Smooth muscle cell of the coronary artery (primary cell): ENCODE results near the gene RIPOR3. TPM values are rescaled to one million over a fixed set of nuclear protein-coding genes. Genes with fewer than 3 reads are reported as not detected.

Source experiments
- total RNA-seq: library from RNA; depleted of rRNA; stranded (reverse); fragments of >200 nt; gene quantifications from 2 replicates; pipeline ENCODE4 v1.2.3, GENCODE V29; 2014; ENCODE audit warnings: low replicate concordance

Gene RIPOR3, protein sequence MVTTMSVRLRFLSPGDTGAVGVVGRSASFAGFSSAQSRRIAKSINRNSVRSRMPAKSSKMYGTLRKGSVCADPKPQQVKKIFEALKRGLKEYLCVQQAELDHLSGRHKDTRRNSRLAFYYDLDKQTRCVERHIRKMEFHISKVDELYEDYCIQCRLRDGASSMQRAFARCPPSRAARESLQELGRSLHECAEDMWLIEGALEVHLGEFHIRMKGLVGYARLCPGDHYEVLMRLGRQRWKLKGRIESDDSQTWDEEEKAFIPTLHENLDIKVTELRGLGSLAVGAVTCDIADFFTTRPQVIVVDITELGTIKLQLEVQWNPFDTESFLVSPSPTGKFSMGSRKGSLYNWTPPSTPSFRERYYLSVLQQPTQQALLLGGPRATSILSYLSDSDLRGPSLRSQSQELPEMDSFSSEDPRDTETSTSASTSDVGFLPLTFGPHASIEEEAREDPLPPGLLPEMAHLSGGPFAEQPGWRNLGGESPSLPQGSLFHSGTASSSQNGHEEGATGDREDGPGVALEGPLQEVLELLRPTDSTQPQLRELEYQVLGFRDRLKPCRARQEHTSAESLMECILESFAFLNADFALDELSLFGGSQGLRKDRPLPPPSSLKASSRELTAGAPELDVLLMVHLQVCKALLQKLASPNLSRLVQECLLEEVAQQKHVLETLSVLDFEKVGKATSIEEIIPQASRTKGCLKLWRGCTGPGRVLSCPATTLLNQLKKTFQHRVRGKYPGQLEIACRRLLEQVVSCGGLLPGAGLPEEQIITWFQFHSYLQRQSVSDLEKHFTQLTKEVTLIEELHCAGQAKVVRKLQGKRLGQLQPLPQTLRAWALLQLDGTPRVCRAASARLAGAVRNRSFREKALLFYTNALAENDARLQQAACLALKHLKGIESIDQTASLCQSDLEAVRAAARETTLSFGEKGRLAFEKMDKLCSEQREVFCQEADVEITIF
- 1.1 and 23.1 TPM in 2 replicates for total RNA-seq

DNA sequence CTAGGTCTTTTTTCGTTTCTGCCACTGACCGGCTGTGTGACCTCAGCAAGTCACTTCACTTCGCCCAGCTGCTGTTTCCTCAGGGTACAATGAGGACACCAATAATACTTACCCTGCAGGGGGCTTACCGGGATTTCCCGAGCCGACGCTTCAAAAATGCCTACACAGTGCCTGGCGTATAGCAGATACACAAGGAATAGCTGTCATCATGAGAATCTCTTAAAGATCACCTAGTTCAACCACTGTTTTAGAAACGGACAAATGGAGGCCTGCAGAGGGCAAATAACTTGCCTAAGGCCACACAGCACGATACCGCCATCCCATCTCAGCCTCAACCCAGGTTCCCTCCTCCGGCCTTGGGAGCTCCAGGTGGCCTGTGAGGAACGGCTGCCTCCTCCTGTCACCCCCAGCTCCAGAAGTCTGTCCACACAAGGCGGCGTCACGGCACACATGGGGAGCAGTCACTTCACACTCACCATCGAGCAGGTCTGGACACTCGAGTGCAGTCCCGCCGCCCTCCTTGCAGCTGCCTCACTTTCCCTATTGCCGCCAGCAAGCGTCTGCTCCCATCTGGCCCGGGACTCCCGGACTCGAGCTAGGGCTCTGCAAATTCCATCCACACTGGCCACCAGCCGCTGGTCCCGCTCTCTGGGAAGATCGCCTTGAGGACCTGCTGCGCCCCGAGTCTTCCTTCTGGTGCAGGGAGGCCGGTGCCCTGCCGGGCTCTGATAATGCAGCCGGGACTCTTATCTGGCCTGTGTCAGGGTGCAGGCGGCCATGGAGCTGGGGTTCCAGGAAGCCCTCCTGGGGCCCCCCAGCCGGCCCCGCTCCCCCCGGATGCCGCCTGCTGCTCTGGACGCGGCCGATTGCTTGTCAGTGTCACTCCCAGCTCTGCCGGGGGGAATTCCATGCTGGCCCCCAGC lies at the start of gene RIPOR3:
Gene RIPOR3 (minus strand): TSS at position 893 of the 923 bp plus-strand sequence. CDS start 414 bp downstream, at position 479.

DNA sequence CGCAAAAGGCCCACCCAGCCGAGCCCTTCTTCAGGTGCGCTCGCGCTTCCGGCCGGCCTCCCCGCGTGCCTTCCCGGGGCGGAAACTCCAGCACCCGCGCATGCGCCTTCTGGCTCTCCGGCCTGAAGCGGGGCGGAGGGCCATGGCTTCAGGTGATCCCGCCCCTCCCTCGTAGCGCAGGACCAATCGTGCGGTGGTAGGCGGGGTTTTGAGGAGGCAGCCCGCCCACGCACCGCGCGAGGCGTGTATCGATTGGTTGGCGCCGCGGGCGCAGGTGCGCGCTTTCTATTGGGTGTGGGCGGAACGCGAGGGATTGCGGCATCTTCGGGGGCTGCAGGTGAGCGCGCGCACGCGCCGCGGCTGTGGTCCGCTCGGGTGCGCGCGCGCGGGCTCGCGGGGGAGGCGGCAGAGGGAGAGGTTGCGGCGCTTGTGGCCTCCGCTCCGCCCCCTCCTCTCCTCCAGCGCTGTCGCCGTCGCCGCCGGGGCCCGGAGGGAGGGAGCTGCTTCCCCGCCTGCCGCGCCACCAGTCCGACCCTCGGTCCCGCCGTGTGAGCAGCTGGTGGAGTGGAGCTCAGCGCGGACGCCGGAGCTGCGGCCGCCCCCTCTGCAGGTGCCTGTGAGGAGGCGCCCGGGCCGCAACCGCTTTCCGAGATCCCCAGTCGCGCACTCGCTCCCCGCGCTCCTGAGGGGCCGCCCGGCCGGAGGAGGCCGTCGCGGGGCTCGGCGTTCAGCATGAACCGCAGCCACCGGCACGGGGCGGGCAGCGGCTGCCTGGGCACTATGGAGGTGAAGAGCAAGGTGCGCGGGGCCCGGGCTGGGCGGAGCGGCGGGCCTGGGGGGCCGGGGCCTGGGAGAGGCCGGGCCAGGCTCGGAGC lies 40.0 kb upstream of the RIPOR3 start, which contains the start of gene PARD6B:
Gene PARD6B (plus strand): TSS at position 526 of the 875 bp plus-strand sequence. CDS start 207 bp downstream, at position 733.

Other genes starting within 250 kb of the RIPOR3 start
- gene PTPN1, start 181.2 kb downstream of the RIPOR3 start, total RNA-seq = 15.4 and 25.4 TPM in 2 replicates
- 0.23 and 1.7 TPM in 2 replicates for gene PARD6B, start 40.0 kb upstream of the RIPOR3 start, total RNA-seq
- 2.8 and 22.5 TPM in 2 replicates for gene BCAS4, start 103.5 kb upstream of the RIPOR3 start, total RNA-seq
- gene ADNP, start 239.9 kb upstream of the RIPOR3 start, total RNA-seq = 14.4 and 22.3 TPM in 2 replicates